GM21515 (cell line): ENCODE data around the gene D2HGDH.
"Not testable (repeated sequence)": the region's sequence is repeated elsewhere in the genome, so short reads cannot be mapped to it uniquely, and the experiment has no call there.

ENCODE experiments used
- ATAC-seq: cut with Tn5 transposase; IDR thresholded peaks from one replicate; pipeline ENCODE4 v1.9.1; 2021; ENCODE audit not compliant: unreplicated experiment

D2HGDH gene

GRCh38 chr2:241788572-241788971 is 54.1 kb downstream of the D2HGDH start:
- ATAC-seq = no peak

GRCh38 chr2:241791385-241791784 is 57.0 kb downstream of the D2HGDH start:
- ATAC-seq = not testable (repeated sequence)

GRCh38 chr2:241793385-241793784 is 59.0 kb downstream of the D2HGDH start:
- ATAC-seq = no peak

GRCh38 chr2:241794250-241794823 is 59.9 kb downstream of the D2HGDH start:
- ATAC-seq = no peak

GRCh38 chr2:241795021-241795999 is 60.9 kb downstream of the D2HGDH start:
- ATAC-seq = no peak

- no peak for ATAC-seq
These were observed 61.8 kb downstream of the D2HGDH start for GRCh38 chr2:241796209-241796608.

- no peak for ATAC-seq
These were observed 62.2 kb downstream of the D2HGDH start for GRCh38 chr2:241796610-241797138.

GRCh38 chr2:241797441-241798080 is 63.1 kb downstream of the D2HGDH start:
- no peak for ATAC-seq

GRCh38 chr2:241798081-241798630 is 63.7 kb downstream of the D2HGDH start:
- no peak for ATAC-seq

GRCh38 chr2:241798631-241799521 is 64.4 kb downstream of the D2HGDH start:
- ATAC-seq = no peak

- ATAC-seq = no peak
These were observed 65.2 kb downstream of the D2HGDH start for GRCh38 chr2:241799522-241800197.

GRCh38 chr2:241800198-241800903 is 65.9 kb downstream of the D2HGDH start:
- ATAC-seq = not testable (repeated sequence)

GRCh38 chr2:241801611-241802420 is 67.4 kb downstream of the D2HGDH start:
- no peak for ATAC-seq

GRCh38 chr2:241802421-241803318 is 68.2 kb downstream of the D2HGDH start:
- ATAC-seq = no peak

GRCh38 chr2:241803387-241804325 is 69.2 kb downstream of the D2HGDH start:
- no peak for ATAC-seq
